BLaER1 treated with 17β-estradiol and CSF1 and Interleukin-3, amounts not matched to agents 10 nM and 100 nM (cell line): ENCODE results near the gene ARHGAP15.

Source experiments
- H3K27ac ChIP-seq, 11 experiments: shearing (Covaris generic); formaldehyde crosslinking; 2 replicates each; pipeline ENCODE4 v1.8.1; 2022
- H3K27me3 ChIP-seq, 11 experiments: shearing (Covaris generic); formaldehyde crosslinking; 2 replicates each; pipeline ENCODE4 v1.8.1; 2022
- H3K36me3 ChIP-seq, 11 experiments: shearing (Covaris generic); formaldehyde crosslinking; 2 replicates each; pipeline ENCODE4 v1.8.1; 2022
- H3K4me1 ChIP-seq, 10 experiments: shearing (Covaris generic); formaldehyde crosslinking; 2 replicates each; pipeline ENCODE4 v1.8.1; 2022
- H3K4me2 ChIP-seq, 11 experiments: shearing (Covaris generic); formaldehyde crosslinking; 2 replicates each; pipeline ENCODE4 v1.8.1; 2022
- H3K4me3 ChIP-seq, 10 experiments: shearing (Covaris generic); formaldehyde crosslinking; 2 replicates each; pipeline ENCODE4 v1.8.1; 2022
- H3K9ac ChIP-seq, 11 experiments: shearing (Covaris generic); formaldehyde crosslinking; 2 replicates each; pipeline ENCODE4 v1.8.1; 2022
- H3K9me3 ChIP-seq, 11 experiments: shearing (Covaris generic); formaldehyde crosslinking; replicated peaks in 1 of 11; 2 replicates each; pipeline ENCODE4 v1.8.1; 2022
- H4K20me1 ChIP-seq, 11 experiments: shearing (Covaris generic); formaldehyde crosslinking; 2 replicates each; pipeline ENCODE4 v1.8.1; 2022
- Cebpa-rat ChIP-seq, 11 experiments: shearing (Covaris generic); IDR thresholded peaks; 2 replicates each; pipeline ENCODE4 v1.8.1; 2022

The ARHGAP15 gene

DNA sequence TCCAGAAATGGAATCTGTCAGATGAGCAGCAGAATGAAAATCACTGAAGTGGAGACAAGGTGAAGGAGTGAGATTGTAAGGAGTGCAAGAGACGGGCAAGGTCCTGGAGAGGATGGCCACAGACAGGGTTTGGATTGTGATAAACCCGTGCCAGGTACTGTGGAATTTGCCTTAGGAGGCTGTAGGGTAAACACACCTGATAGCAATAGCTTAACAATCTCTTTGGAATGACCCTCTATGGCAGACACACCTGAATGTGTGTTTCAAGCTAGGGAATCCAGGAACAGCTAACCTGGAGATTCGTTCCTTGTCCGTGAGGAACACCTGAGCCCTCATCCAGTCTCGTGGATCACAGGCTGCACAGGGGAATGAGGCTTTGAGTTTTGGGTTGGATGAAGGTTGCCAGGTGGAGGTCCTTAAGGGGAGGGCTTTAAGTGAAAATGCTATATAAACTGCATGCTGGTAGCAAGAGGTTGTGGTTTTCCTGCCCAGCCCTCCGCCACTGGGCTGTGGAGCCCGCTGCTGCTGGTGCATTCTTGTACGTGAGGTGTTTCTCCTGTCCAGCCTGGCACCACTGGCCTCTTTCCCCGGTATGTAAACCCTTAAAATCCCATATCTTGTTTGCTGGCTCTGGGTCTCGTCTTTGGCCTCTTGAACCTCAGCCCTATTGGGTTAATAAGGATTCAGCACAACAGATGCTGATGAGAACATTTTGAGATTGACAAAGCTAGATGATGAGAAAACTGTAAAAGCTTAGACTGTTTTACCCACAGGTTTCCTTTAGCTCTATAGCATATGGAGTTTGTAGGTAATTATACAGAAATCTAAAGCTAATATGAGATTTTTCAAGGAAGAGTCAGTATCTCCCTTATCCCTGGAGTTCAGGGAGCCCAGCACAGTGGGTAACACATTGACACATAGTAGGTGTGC lies 117.9 kb downstream of the ARHGAP15 start:
- Histone ChIP-seq H3K4me1 (peaks cover 0 to 21% (median 5%) of the 10 kb centered on the region in 10 experiments; a peak in 8 of 20 replicates), H3K4me3 (no peak overlapping the region), H4K20me1 (no peaks in the 10 kb centered on the region; a peak in 2 of 22 replicates), H3K27ac (no peak overlapping the region), H3K36me3 (peaks cover 0 to 36% (median 15%) of the 10 kb centered on the region in 11 experiments; a peak in 14 of 22 replicates), H3K4me2 (no peak overlapping the region), H3K9ac (no peak overlapping the region), H3K9me3 (no peaks in the 10 kb centered on the region), H3K27me3 (no peaks in the 10 kb centered on the region)
- no peak for TF ChIP-seq Cebpa-rat (IDR thresholded peaks at IDR 0.05)

DNA sequence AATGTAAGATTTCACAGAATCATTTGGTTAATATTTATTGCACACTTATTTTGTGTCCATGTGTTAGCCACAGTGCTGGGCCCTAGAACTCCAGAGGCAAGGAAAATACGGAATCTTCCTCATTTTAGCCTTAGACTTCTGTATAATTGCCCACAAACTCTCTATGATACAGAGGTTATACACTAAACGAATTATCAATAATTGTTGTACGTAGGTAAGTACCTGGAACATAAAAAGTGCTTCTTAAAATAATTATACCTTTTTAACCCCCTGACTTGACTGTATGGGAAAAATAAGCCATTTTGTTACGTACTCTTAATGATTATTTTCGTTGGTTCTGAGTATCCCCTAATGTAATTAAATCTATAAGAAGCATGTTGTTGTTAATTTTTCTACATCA lies 119.4 kb downstream of the ARHGAP15 start:
- no peaks in the 10 kb centered on the region for H3K9me3 ChIP-seq
- H3K4me3 ChIP-seq: no peak overlapping the region
- H3K4me2 ChIP-seq: no peak overlapping the region
- no peak overlapping the region for H3K9ac ChIP-seq
- no peak overlapping the region for H3K27ac ChIP-seq
- H3K4me1 ChIP-seq: peaks cover 0 to 22% (median 5%) of the 10 kb centered on the region in 10 experiments; a peak in 8 of 20 replicates
- H3K36me3 ChIP-seq: peaks cover 0 to 43% (median 15%) of the 10 kb centered on the region in 11 experiments; a peak in 14 of 22 replicates
- no peaks in the 10 kb centered on the region; a peak in 2 of 22 replicates for H4K20me1 ChIP-seq
- no peak for TF ChIP-seq Cebpa-rat (IDR thresholded peaks at IDR 0.05)
- H3K27me3 ChIP-seq: no peaks in the 10 kb centered on the region

DNA sequence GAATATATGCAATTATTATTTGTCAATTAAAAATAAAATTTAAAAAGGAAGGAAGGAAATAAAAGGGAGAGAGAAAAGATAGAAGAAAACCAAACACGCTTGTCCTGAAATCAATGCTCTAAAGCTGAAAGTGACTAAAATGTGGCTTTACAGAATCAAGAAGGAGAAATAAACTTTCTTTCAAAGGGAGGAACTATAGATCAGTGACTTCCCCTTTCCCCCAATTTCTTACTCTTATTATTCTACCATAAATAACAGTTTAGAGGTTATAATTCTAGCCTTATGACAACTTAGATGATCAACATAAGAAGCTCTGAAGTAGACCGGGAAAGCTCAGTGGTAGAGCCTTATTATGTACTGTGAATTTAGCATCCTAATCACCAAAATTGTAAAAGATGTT lies 122.5 kb downstream of the ARHGAP15 start:
- Histone ChIP-seq H4K20me1 (no peaks in the 10 kb centered on the region; a peak in 1 of 22 replicates), H3K36me3 (peaks cover 0 to 37% (median 13%) of the 10 kb centered on the region in 11 experiments; a peak in 13 of 22 replicates), H3K9me3 (no peaks in the 10 kb centered on the region), H3K4me3 (no peak overlapping the region), H3K9ac (no peak overlapping the region), H3K4me2 (peak overlapping the region in 1 of 11 experiments; percentile 8; a peak in 2 of 22 replicates), H3K27me3 (no peaks in the 10 kb centered on the region), H3K4me1 (peaks cover 0 to 11% (median 3%) of the 10 kb centered on the region in 10 experiments; a peak in 8 of 20 replicates), H3K27ac (no peak overlapping the region)
- no peak for TF ChIP-seq Cebpa-rat (IDR thresholded peaks at IDR 0.05)

DNA sequence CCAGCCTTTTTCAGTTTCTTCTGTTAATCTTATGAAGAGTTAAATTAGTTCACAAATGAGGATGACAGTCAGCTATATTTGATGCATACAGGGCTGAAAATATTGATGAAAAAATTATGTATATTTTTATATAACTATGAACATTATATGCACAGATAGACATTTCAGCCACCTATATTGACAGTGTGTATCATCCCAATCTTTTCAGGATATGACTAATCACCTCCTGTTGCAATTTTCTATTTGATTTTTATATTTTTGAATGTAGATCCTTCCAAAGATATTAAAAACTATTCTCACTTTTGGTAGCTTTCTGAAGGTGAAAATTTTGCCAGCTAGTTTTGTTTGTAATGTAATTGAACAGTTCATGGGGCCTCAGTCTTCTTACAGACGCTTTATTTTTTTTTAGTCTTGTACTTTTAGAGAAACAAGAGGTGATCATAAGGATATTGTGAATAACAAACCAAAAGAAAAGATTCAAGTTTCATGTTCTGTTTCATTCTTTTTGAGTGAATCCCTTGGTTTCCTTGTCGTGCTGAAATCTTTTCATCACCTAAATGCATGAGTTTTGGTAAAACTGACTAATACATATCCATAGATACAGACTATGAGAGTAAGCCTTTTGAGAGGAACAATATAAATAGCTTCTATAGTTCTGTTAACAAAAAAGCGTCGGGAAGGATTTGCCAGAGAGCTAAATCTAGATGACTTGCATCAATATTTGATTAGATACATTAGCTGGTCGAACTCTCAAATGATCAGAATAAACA lies 123.1 kb downstream of the ARHGAP15 start:
- TF ChIP-seq Cebpa-rat (IDR thresholded peaks at IDR 0.05): no peak
- H3K27ac ChIP-seq: no peak overlapping the region
- peaks cover 0 to 35% (median 9%) of the 10 kb centered on the region in 11 experiments; a peak in 11 of 22 replicates for H3K36me3 ChIP-seq
- 0 out of 22 replicates have a peak, but pooled peaks cover 0 to 4% (median 0%) of the 10 kb centered on the region in 11 experiments for H4K20me1 ChIP-seq
- no peak overlapping the region for H3K4me2 ChIP-seq
- H3K9me3 ChIP-seq: no peaks in the 10 kb centered on the region
- H3K4me1 ChIP-seq: peaks cover 0 to 11% (median 2%) of the 10 kb centered on the region in 10 experiments; a peak in 7 of 20 replicates
- no peak overlapping the region for H3K9ac ChIP-seq
- H3K4me3 ChIP-seq: no peak overlapping the region
- H3K27me3 ChIP-seq: no peaks in the 10 kb centered on the region

DNA sequence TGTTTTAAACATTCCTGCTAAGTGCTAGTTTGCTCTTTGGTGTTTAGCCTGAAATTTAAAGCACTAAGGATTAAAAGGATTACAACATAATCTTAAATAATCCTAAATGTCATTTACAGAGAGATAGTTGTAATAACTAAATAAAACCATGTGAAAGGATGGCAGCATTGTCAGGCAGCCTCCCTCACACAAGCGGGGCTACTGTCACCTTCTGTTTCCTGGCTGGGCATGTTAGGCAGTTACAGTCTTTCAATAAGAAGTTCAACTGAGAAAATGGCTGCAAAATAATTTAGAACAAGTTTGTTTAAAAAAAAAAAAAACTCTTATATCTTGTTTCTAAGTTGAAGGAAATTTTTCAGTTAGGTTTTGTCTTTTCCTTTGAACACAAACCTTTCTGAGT lies 124.9 kb downstream of the ARHGAP15 start:
- no peaks in the 10 kb centered on the region for H3K27me3 ChIP-seq
- H3K4me3 ChIP-seq: no peak overlapping the region
- peaks cover 0 to 22% (median 9%) of the 10 kb centered on the region in 11 experiments; a peak in 10 of 22 replicates for H3K36me3 ChIP-seq
- no peak overlapping the region for H3K9ac ChIP-seq
- no peak overlapping the region for H3K27ac ChIP-seq
- no peak overlapping the region for H3K4me2 ChIP-seq
- 0 out of 22 replicates have a peak, but pooled peaks cover 0 to 4% (median 0%) of the 10 kb centered on the region in 11 experiments for H4K20me1 ChIP-seq
- H3K4me1 ChIP-seq: peaks cover 13 to 24% (median 19%) of the 10 kb centered on the region in 10 experiments
- no peaks in the 10 kb centered on the region for H3K9me3 ChIP-seq
- no peak for TF ChIP-seq Cebpa-rat (IDR thresholded peaks at IDR 0.05)

DNA sequence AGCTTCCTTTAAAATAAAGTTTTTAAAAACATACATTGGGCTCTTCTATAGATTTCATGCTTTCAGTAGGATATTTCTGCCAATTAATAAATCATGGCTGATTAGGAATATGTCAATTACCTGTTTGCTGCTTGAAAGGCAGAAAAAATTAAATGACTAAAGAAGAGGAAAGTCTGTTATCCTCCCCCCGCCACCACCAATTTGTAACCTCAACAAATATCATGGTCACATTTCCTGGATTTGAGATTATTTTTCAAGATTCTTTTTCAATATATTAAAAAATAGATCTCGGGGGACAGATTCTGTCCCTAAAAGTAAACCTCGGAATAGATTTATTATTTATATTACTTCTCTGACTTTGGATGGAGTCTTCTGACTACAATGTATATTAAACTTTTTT lies 125.9 kb downstream of the ARHGAP15 start:
- no peak overlapping the region for H3K9ac ChIP-seq
- peaks cover 0 to 22% (median 9%) of the 10 kb centered on the region in 11 experiments; a peak in 10 of 22 replicates for H3K36me3 ChIP-seq
- H3K4me2 ChIP-seq: no peak overlapping the region
- no peaks in the 10 kb centered on the region for H3K9me3 ChIP-seq
- no peak overlapping the region for H3K27ac ChIP-seq
- TF ChIP-seq Cebpa-rat (IDR thresholded peaks at IDR 0.05): no peak
- peaks cover 17 to 31% (median 22%) of the 10 kb centered on the region in 10 experiments for H3K4me1 ChIP-seq
- no peak overlapping the region for H3K4me3 ChIP-seq
- H4K20me1 ChIP-seq: 0 out of 22 replicates have a peak, but pooled peaks cover 0 to 4% (median 0%) of the 10 kb centered on the region in 11 experiments
- H3K27me3 ChIP-seq: no peaks in the 10 kb centered on the region

DNA sequence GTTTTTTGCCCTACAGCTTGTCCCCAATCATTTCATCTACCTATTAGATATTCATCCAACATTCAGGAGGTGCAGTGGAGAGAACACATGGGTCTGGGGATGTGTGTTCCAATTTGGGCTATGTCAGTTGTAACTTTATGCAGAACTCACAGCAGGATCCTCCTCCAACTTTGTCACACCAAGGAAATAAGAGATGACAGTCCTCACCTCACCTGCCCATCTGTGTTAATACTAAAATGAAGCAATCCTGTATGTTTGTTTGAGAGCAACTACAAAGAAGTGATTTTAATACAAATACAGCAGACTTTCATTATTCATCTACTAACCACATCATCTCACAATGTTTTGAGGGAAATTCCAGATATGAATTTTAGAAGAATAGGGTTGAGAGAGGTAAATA lies 126.7 kb downstream of the ARHGAP15 start:
- Histone ChIP-seq H3K4me3 (no peak overlapping the region), H3K9me3 (no peaks in the 10 kb centered on the region), H4K20me1 (0 out of 22 replicates have a peak, but pooled peaks cover 0 to 4% (median 0%) of the 10 kb centered on the region in 11 experiments), H3K27me3 (no peaks in the 10 kb centered on the region), H3K4me1 (peaks cover 17 to 38% (median 24%) of the 10 kb centered on the region in 10 experiments), H3K9ac (no peak overlapping the region), H3K36me3 (peaks cover 0 to 16% (median 2%) of the 10 kb centered on the region in 11 experiments; a peak in 6 of 22 replicates), H3K4me2 (no peak overlapping the region), H3K27ac (no peak overlapping the region)
- TF ChIP-seq Cebpa-rat (IDR thresholded peaks at IDR 0.05): no peak

DNA sequence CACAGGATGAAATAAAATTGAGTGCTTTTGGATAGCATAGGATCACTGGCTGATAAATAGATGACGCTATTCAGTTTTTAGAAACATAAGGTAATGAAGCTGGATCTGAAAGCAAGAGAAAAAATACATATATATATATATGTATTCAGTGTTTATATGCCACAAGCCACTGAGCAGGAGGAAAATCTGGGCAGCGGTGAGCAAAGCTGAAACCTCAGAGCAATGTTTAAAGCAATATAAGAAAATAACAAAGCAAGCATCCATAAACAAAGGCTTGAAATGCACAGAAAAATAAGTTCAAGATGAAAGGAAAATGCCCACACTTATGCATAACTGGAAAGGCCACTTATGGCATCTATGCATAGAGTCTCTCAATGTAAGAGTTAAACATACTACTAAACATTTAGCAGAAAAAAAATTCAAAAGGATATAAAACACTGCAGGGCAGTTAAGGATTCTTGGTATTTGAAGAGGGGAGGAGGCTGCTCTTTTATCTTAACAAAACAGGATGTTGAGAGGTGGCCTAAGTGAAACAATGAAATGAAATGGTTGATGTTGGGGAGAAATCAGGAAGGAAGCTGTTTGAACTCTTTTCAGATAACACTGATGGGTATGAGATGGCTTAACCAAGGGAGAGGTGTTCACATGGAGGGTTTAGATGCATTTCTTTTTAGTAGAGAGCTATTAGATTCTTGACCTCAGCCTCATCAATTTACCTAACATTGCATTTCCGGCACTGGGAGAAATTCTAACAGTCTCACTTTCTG lies 129.1 kb downstream of the ARHGAP15 start:
- Histone ChIP-seq H3K4me1 (peaks cover 38 to 53% (median 43%) of the 10 kb centered on the region in 10 experiments), H3K4me3 (no peak overlapping the region), H3K4me2 (peak overlapping the region; percentile 6 to 63 (median 48); a peak in 21 of 22 replicates), H3K9me3 (peaks cover 0 to 15% (median 11%) of the 10 kb centered on the region in 11 experiments; a peak in 14 of 22 replicates), H3K36me3 (peaks cover 0 to 16% (median 7%) of the 10 kb centered on the region in 11 experiments; a peak in 11 of 22 replicates), H4K20me1 (0 out of 22 replicates have a peak, but pooled peaks cover 0 to 4% (median 0%) of the 10 kb centered on the region in 11 experiments), H3K27me3 (no peaks in the 10 kb centered on the region), H3K27ac (peak overlapping the region in 7 of 11 experiments; percentile 12 to 60 (median 44); a peak in 10 of 22 replicates), H3K9ac (no peak overlapping the region)
- no peak for TF ChIP-seq Cebpa-rat (IDR thresholded peaks at IDR 0.05)
